AG04449 (cell line): ENCODE measurements around the gene AMBRA1.

Source experiments
- CTCF ChIA-PET: fragments of 350-600 bp; formaldehyde crosslinking; extraction: SDS; loops from one replicate; lab custom pipeline; 2021; ENCODE audit warnings: antibody characterized with exemption; lab: Yijun Ruan, JAX
- POLR2A ChIA-PET: fragments of 400-600, 350-600 bp; formaldehyde crosslinking; extraction: SDS; loops from one replicate; lab custom pipeline; 2020; ENCODE audit warnings: antibody characterized with exemption, inconsistent platforms; lab: Yijun Ruan, JAX
- DNase-seq: peaks from one replicate; pipeline ENCODE4 v3.0.0-alpha.2; 2010; ENCODE audit warnings: low read depth, low spot score
- H3K4me3 ChIP-seq: 2 replicates; pipeline ENCODE4 v1.5.1; 2011; ENCODE audit warnings: low read depth, mild to moderate bottlenecking, control low read depth, low read length
- TF ChIP-seq, protein P1 (sequence below): IDR thresholded peaks from one replicate; pipeline ENCODE4 v1.5.1; 2011; ENCODE audit warnings: mild to moderate bottlenecking, moderate library complexity, low read length, control low read depth, inconsistent platforms; ENCODE audit not compliant: insufficient read depth; ENCODE audit errors: missing control alignments

AMBRA1 gene

DNA sequence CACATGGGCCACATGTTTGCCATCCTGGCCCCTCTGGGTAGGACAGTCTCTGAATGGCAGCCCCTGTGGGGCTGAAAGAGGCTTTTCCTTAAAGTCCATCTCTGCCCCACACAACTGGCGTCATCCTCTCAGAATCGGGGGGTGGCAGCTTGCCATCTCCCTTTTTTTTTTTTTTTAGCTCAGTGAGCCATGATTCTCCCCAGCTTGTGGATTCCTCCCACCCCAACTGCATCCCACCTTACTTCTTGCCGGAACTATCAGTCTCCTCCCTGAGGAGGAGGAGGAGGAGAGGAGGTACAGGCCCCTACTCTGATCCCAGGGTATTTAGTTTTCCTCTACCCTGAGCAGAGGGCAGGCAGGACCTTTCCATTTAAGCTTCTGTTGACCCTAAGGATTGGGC lies 243.1 kb downstream of the AMBRA1 start:
- ChIA-PET POLR2A (interaction anchor here (2.0 kb wide), 1 partner anchor 10 kb away, joined by 8 read pairs; no protein-coding TSS in a partner anchor), CTCF (interaction anchor here (1.0 to 27.5 kb wide), 8 partner anchors 1 to 217 kb away, joined by 3 to 498 read pairs (median 13); partner anchors contain the start of gene DGKZ)
- H3K4me3 ChIP-seq = no peak overlapping the region
- DNase-seq = no peak
- TF ChIP-seq, protein P1, sequence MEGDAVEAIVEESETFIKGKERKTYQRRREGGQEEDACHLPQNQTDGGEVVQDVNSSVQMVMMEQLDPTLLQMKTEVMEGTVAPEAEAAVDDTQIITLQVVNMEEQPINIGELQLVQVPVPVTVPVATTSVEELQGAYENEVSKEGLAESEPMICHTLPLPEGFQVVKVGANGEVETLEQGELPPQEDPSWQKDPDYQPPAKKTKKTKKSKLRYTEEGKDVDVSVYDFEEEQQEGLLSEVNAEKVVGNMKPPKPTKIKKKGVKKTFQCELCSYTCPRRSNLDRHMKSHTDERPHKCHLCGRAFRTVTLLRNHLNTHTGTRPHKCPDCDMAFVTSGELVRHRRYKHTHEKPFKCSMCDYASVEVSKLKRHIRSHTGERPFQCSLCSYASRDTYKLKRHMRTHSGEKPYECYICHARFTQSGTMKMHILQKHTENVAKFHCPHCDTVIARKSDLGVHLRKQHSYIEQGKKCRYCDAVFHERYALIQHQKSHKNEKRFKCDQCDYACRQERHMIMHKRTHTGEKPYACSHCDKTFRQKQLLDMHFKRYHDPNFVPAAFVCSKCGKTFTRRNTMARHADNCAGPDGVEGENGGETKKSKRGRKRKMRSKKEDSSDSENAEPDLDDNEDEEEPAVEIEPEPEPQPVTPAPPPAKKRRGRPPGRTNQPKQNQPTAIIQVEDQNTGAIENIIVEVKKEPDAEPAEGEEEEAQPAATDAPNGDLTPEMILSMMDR = no peak

DNA sequence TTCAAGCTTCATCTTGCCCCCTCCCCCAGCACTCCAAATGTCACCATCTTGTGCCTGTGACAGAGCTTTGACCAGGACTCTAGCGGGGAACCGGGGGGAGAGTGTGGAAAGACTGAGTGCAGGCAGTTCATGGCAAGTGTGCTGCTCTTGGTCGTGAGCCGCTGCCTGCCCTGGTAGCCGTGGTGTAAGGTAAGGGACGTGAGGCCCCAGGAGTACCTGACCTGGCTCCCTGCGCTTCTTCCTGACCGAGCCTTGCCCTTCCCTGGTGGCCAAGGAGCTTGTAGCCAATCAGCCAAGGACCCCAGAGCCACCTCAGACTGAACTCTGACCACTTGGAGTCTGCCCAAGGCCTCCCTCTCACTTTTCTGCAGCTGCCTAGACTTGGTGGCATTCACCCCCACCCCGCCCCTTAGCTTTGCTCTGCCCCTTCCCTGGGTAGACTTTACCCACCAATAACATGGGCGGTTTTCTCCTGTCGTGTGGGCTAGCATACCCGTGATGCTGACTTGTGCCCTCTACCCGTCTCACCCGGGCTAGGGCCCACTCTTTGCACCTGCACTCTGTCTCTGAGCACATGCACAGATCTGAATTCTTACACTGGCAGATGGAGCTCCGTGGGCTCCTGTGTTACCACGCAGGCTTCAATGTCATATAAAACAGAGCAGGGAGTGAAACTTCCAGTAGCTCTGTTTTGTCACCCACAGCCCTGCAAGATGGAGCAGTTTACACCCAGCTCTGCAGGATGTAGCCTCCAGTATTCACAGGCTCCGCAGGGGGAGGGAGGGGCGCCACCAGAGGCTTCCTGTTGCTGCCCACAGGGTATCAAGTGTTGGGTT lies 245.0 kb downstream of the AMBRA1 start:
- CTCF ChIA-PET = interaction anchor here (0.7 to 24.6 kb wide), 7 partner anchors 15 to 494 kb away, joined by 3 to 498 read pairs (median 4); no protein-coding TSS in a partner anchor
- POLR2A ChIA-PET = no interaction called here
- H3K4me3 ChIP-seq = peak overlapping the region; percentile 90
- DNase-seq = no peak
- TF ChIP-seq, protein P1 = no peak

DNA sequence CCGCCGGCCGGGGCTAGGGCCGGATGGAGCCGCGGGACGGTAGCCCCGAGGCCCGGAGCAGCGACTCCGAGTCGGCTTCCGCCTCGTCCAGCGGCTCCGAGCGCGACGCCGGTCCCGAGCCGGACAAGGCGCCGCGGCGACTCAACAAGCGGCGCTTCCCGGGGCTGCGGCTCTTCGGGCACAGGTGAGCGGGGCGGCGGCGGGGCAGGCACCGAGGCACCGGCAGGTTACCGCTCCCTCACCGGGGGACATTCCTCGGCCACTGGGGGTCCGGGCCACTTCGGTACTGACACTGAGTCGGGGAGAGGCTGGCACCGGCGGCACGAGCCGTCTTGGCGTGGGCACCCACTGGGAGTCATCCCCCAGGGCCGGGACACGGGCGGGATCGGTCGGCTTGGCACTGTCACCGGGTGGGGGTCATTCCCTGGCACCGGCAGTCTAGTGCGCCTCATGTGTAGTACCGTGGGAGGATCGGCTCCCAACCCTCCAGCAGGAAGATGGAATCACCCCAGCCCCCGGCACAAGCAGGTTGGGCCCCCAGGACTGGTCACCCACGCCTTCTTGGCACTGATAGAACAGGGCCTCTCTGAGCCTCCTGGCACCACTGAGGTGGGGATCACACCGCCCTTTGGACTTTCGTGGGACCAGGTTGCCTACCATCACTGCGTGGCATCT lies 246.0 kb downstream of the AMBRA1 start:
- CTCF ChIA-PET = interaction anchor here (0.6 to 24.6 kb wide), 18 partner anchors 9 to 493 kb away, joined by 3 to 498 read pairs (median 4); no protein-coding TSS in a partner anchor
- POLR2A ChIA-PET = no interaction called here
- H3K4me3 ChIP-seq = peak overlapping the region; percentile 90
- DNase-seq = no peak
- TF ChIP-seq, protein P1 = no peak

DNA sequence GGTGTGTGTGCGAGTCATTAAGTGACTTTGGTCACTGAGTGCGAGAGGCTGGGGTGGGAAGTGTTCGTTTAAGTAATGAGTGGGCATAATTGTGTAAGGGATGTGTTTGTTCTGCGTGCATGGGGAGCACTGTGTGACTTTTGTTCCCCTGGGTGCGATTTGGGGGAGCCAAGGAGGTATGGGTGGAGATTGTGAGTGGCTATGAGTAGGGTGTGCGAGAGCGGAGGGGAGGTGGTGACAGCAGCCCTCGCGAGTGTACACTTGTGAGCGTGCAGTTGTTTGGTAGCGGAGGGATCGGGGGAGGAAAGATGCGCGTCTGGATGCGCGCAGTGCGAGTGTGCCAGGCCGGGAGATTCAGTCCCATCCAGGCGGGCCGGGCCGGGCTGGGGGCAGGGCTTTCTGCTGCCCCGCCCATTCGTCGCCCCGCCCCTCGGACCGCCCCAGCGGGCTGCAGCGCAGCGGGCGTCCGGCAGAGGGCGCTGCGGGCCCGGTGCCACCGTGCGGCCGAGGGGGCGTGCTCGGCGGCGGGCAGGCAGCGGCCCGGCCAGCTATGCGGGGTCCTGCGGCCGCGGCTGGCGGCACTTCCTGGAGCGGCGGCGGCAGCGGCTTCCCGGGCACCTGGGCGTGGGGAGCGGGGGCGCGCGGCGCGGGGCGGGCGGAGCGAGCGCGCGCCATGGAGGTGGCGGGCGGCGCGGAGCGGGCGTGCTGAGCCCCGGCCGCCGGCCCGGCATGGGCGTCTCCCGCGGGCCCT lies 246.8 kb downstream of the AMBRA1 start, which contains the start of gene DGKZ:
Gene DGKZ, plus strand, starts transcription at position 578 of the 751 bp plus-strand sequence. CDS start 197 bp downstream, outside the sequence.
- peak within 1 kb of the TSS; percentile 90 for H3K4me3 ChIP-seq
- DNase-seq = no peak
- TF ChIP-seq, protein P1 = peak; percentile 62
- ChIA-PET CTCF (interaction anchor here (0.6 to 24.6 kb wide), 16 partner anchors 8 to 109 kb away, joined by 3 to 498 read pairs (median 4); no protein-coding TSS in a partner anchor), POLR2A (no interaction called here)
